A549 (cell line): ENCODE results near the gene MYO10.

Experiments used
- BHLHE40 ChIP-seq: IDR thresholded peaks from 2 replicates; pipeline ENCODE4 v1.6.1; 2012; ENCODE audit warnings: low read depth, low read length, inconsistent platforms
- CHD2 ChIP-seq: fragments of 150-350 bp; IDR thresholded peaks from 2 replicates; pipeline ENCODE4 v1.6.1; 2014; ENCODE audit warnings: low read length; ENCODE audit not compliant: partially characterized antibody
- CTCF ChIP-seq: fragments of >200 bp; sonication (Bioruptor Twin); formaldehyde crosslinking; IDR thresholded peaks from 3 replicates; pipeline ENCODE4 v1.5.1; 2016
- MAFK ChIP-seq: fragments of 450-650 bp; IDR thresholded peaks from 2 replicates; pipeline ENCODE4 v1.6.1; 2014; ENCODE audit not compliant: partially characterized antibody
- POLR2A ChIP-seq: IDR thresholded peaks from 2 replicates; pipeline ENCODE4 v1.6.1; 2012; ENCODE audit warnings: mild to moderate bottlenecking, low read length
- RAD21 ChIP-seq, 2 experiments: fragments of >200 bp in 1 of 2; sonication (Bioruptor Twin) in 1 of 2; formaldehyde crosslinking in 1 of 2; IDR thresholded peaks in 1 of 2; conservative IDR thresholded peaks in 1 of 2; 2 replicates in 1 of 2; 3 replicates in 1 of 2; pipeline ENCODE4 v1.6.1; 2012 to 2018; ENCODE audit warnings: inconsistent platforms in 1 of 2
- REST ChIP-seq: fragments of 200-600 bp; sonication (generic); IDR thresholded peaks from 2 replicates; pipeline ENCODE4 v1.6.1; 2016; ENCODE audit warnings: antibody characterized with exemption, mild to moderate bottlenecking, moderate library complexity
- ZSCAN20 ChIP-seq: fragments of 250-450 bp; sonication (Bioruptor Pico); IDR thresholded peaks from 2 replicates; pipeline ENCODE4 v1.8.0; 2022; ENCODE audit warnings: mild to moderate bottlenecking, moderate library complexity

GRCh38 chr5:16849775-16850174, 86.3 kb downstream of the MYO10 start:
- no peak for TF ChIP-seq ZSCAN20 (CRISPR knock-in tag)
- TF ChIP-seq REST = no peak
- no peak for TF ChIP-seq CTCF
- TF ChIP-seq POLR2A = no peak
- no peak for TF ChIP-seq CHD2
- no peak for TF ChIP-seq RAD21 (conservative IDR thresholded peaks at IDR 0.05 in 1 of 2, IDR thresholded peaks at IDR 0.05 in 1 of 2)
- no peak for TF ChIP-seq MAFK
- no peak for TF ChIP-seq BHLHE40
